DMS153 treated with DMSO at 0.1 percent for 48 hours (cell line): ENCODE measurements around the gene DPP7.

ENCODE experiments used
- DNase-seq: peaks from one replicate; lab custom pipeline; 2025; ENCODE audit not compliant: unreplicated experiment; lab: John Stamatoyannopoulos, UW

DPP7 gene

DNA sequence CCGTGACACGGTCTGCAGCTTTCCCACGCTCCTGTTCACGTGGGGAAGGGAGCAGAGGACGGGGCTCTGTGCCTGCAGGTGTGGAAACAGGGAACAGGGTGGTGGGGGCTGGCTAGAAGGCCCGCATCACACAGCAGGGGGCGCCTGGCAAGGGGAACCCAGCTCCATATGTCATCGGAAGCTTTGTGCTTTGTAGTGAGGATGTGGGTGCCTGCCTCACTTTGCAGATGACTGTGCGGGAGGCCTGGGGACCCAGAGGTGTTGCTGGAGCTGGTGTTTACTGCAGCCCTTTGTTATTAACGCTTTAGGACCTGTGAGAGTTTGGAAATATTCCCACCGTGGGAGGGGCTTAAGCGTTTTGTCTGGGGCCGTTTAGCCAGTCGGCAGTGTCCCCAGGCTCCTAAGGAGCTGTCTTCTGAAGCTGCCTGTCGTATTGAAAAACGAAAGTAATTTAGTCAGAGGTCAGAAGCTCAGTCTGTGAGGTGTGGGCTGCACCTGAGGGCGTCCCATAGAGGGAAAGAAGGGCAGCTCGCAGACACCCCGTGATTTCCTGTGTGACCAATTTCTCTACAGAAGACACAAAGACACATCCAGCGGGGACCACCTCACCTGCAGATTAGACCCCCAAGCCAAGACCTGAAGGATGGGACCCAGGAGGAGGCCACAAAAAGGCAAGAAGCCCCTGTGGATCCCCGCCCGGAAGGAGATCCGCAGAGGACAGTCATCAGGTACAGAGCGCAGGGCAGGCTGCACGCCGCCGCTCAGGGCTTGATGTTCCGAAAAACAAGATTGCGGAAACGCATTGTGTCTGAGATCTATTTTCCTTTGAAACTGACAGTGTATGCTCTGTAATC lies 18.6 kb downstream of the DPP7 start:
- DNase-seq = no peak

DNA sequence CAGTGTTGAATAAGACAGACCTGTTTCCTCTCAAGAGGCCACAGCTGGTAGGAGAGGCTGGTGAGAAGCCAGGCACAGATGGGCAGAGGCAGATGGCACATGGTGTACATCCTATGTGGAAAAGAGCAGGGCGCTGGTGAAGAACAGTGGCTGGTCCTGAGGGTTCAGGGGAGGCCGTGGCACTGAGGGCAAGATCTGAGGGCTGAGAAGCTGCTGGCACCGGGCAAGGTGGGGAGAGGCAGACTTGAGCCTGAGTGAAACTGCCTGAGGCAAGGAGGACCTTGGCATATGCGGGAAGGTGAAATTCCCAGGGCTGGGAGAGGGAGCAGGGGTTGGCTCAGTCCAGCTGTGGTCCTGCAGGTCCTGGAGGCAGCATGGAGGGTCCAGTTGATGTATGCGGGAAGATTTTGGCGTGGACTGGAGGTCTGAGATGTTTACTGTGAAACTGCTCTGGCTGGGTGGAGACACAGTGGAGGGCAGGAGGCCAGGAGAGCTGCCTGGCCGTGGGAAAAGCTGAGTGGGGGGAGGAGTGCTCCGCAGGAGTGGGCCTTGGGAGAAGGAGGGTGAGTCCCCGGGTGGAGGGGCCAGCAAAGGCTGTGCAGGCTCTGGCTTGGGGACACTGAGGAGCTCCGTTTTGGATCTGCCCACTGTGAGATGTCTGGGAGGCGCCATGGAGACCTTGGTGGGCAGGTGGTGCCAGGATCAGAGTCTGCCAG lies 25.1 kb downstream of the DPP7 start:
- DNase-seq = no peak

DNA sequence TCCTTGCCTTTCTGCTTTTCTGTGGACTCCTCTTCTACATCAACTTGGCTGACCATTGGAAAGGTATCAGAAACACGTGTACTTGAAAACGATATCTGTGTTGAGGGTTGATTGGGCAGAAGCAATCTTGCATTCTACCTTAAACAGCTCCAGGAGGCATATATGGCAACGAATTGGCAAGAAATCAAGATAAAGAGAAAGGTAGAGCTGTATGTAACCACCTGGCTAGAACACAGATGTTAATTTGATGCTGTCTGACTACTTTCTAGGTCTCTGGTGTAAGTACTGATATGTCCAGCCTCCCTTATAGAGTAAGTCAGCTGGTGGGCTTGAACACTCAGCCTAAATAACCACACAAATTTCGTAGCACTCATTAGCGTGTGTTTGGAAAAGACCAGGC lies 26.4 kb downstream of the DPP7 start:
- no peak for DNase-seq

DNA sequence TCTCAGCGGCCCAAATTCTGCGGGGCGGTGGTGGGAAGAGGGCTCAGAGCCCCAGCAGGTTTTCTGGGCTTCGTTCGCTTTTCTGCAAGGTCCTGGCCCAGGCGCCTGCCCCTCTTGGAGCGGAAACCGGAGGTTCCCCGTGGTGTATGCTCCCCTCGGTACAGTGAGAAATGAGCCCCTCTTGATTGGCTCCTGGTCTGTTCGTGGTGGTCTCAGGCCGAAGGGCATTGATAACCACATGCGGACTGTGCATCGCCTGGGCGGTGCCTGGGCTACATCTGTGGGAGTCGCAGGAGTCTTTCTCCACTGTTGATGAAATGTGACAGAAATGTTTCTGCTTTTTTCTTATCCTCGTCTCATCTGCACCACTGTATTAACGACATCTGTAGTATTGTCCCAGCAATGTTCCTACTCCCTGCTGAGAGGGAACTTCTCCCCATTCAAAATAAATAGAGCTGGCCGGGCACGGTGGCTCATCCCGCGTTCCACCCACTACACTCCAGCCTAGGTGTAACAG lies 27.1 kb downstream of the DPP7 start:
- DNase-seq = no peak

DNA sequence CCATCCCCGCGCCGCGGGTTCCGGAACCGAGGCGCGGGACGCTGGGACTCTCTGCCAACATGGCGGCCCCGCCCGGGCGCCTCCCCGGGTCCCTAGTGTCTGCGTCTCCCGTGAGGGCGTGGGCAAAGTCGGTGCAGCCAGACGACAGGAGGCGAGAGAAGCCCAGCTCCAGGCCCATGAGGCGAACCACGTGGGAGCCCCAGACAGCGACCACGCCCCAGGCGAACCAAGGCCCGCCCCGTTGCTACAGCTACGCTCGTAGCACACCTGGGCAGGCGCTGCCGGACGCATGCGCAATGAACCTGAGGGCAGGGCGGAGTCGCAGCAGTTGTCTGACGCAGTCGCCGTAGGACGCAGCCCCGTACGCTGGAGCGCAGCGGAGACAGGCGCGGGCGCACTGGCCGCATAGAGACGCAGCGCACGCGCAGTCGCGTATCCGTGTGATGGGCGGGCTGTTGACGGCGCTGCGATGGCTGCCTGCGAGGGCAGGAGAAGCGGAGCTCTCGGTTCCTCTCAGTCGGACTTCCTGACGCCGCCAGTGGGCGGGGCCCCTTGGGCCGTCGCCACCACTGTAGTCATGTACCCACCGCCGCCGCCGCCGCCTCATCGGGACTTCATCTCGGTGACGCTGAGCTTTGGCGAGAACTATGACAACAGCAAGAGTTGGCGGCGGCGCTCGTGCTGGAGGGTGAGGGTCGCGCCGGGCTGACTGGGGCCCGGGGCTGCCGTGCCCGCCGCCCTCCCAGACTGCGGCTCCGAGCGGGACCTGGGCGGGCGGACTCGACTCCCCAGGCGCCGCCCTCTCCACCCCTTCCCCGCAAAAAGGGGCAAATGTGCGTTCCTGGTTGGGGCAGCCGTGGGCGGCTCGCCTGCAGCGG lies 27.8 kb downstream of the DPP7 start, which contains the start of gene MAN1B1:
Gene MAN1B1, plus strand, starts transcription at position 455 of the 878 bp plus-strand sequence. Its CDS starts 15 bp downstream, at position 470.
- peak; percentile 99 for DNase-seq

DNA sequence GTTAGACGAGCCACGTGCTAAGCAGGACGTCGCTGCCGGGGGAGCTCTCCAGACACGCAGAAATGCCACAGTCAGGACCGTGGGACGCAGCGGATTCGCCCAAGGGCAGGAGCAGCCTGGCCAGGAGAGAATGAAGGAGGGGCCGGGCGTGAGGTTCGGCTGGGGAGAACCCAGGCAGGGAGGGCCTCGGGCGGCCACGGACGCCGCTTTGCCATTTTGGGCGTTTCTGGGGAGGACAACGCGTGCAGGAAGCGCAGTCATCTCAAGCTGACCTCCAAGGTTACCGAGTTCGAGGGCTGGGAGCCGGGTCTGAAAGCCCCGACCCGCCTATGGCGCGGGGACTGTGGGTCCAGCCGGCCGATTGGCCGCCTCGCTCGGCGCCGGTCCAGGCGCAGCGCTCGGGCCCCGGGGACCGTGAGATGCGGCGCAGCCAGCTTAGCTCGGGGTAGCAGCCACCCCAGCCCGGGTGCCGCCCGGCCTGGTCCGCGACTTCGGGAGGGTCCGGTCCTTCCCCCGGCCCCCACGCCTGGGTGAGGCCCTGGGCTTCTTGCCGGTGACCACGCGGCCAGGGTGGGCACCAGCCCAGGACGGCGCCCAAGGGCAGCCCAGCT lies 28.5 kb downstream of the DPP7 start:
- no peak for DNase-seq

DNA sequence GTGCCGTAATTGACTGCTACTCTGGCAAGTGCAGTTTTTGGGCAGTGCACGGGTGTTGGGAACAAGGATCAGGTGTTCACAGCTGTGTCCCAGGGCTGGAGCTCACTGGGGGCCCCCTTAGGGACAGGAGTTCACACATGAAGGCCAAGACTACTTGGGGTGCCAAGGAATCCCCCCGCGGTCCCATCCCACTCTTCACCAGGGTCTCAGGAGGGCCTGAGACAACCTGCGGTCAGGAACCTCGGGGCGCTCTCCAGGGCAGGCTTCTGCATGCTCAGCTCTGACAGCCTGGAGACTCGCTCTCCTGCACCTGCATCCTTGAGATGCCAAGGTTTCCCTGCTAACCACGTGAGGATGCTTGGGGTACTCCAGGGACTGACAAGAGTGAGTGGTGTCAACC lies 30.0 kb downstream of the DPP7 start:
- no peak for DNase-seq

DNA sequence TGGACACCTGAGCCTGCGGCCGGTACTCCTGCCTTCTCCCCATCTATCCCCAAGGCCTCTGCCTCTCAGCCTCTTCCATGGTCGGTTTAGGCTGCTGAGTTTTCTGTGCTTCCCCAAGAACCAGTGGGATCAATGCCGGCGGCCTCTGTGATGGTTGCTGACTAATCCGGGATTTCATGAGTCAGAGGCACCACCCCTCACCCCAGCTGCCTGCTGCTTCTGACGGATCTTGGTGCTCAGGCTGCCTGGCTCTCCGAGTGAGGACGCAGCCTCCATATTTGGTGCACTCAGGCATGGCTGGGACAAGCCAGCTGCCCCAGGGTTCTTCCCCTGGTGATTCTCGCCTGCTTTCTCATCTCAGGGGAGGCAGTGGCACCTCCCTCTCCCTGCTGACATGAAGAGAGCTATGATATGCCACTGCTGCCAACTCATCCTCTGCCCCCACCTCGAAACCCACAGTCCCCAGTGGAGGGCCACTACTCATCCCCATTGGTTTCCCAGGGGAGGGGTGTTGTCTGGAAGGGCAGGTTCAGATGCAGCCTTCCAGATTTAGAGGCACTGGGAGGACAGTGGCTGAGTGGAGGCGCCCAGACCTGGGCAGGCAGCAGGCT lies 31.0 kb downstream of the DPP7 start:
- no peak for DNase-seq

DNA sequence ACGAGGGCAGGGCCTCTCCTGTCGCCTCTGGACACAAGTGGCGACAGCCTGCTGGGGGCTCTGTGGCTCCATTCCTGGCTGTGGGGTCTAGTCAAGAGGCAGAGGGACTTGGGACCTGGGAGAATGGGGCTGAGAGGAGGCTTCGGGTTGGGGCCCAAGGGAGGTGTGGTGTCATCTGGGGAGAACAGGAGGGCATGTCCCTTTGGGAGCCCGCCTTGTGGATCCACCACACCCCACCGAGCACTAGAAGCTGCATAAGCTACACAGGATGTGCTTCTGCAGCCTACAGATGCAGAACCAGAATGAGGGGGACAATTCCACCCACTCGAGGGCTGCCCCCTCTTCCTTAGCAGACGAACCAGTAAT lies 31.6 kb downstream of the DPP7 start:
- no peak for DNase-seq

DNA sequence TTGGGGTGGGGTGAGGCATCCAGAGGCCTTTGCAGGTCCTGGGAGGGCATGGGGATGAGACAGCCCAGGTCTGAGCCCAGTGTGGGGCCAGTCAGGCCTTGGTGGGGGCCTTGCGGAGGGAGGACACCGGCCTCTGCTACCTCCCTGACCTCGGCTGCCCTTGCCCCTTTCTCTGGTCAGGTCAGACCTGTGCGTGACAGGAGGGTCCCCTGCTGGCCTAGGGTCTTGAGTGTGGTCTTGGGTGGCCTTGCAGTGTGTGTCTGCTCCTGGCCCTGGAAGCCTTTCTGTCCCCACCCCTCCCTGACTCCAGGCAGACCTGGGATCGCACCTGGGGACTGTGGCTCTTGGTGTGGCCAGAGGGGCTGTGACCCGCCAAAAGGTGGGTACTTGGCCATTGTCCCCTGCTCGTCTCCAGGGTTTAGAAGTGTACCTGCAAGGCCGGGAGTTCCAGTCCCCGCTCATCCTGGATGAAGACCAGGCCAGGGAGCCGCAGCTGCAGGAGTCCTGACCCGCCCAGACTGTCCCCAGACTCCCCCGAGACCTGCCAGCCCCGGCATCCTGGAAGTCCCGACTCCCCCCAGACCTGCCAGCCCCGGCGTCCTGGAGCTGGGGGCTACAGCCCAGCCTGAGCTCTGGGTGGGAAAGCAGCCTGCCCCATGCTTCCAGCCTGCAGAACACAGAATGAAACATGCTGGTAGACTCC lies 32.2 kb downstream of the DPP7 start:
- no peak for DNase-seq

DNA sequence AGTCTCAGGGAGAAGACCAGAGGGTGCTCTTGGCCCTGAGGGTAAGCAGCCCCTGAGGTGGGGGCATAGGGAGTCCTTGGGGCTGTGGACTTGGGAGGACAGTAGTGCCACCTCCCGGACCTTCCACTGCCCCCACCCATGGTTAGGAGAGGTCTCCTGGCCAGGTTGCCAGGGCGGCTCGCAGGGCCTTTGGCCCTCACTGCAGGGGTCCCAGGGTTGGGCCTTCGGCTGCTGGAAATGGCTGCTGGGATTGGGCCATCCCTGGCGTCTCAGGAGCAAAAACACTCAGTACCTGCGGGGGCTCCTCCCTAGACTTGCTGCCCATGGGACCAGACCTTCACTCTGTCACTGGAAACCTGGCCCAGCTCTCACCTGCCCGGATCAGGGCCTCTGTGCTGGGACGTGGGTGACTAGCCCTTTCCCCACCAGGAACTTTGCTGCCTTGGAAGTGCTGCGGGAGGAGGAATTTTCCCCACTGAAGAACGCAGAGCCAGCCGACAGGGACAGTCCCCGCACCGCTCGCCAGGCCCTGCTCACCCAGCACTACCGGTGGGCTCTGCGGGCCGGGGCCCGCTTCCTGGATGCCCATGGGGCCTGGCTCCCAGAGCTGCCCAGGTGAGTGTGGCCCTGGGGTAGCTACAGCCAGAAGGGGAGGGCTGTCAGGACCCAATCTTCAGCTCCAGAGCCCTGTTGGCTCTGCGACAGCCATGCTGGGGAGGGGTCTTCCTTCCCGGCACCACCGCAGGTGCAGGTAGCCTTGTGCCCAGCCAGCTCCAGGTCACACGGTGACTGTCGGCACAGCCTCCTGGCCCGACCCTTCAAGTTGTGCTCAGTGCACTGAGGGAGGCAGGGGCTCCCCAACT lies 34.0 kb downstream of the DPP7 start:
- DNase-seq = no peak

DNA sequence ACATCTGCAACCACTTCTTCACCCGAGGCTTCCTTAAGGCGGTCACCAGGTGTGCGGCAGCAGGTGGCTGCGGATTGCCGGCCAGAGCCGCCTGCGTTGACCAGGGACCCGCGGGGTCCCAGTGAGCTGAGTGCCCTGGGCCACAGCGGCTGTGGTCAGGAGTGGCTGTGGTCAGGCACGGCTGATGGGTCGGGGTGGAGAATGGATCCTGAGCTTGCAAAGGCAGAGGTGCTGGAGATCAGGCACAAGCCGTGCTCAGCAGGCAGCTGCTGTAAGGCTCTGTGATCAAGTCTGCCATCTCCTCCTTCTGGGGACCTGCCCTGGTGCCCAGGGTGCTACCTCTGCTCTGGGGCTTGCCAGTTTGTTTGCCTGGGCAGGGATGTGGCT lies 35.1 kb downstream of the DPP7 start:
- no peak for DNase-seq

DNA sequence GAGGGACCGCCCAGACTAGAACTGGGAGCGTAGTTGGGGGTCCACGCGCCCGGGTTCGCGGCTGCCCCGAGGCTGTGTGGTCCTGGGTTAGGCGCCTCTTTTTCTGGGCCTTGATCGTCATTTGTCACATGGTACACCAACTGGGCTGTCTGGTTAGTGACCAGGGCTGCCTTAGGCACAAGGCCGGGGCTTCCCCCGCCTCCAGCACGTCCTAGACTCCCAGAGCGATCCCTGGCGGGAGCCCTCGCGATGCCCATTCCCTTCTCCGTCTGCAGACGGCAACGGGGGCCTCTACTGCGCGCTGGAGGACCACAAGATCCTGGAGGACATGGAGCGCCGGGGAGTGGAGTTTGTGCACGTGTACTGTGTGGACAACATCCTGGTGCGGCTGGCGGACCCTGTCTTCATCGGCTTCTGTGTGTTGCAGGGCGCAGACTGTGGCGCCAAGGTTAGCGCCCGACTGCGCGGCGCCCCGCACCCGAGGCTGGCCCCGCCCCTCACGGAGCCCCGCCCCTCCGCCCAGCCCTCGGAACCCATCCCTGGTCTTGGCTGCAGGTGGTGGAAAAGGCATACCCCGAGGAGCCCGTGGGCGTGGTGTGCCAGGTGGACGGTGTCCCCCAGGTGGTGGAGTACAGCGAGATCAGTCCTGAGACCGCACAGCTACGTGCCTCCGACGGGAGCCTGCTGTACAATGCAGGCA lies 35.7 kb downstream of the DPP7 start:
- no peak for DNase-seq

DNA sequence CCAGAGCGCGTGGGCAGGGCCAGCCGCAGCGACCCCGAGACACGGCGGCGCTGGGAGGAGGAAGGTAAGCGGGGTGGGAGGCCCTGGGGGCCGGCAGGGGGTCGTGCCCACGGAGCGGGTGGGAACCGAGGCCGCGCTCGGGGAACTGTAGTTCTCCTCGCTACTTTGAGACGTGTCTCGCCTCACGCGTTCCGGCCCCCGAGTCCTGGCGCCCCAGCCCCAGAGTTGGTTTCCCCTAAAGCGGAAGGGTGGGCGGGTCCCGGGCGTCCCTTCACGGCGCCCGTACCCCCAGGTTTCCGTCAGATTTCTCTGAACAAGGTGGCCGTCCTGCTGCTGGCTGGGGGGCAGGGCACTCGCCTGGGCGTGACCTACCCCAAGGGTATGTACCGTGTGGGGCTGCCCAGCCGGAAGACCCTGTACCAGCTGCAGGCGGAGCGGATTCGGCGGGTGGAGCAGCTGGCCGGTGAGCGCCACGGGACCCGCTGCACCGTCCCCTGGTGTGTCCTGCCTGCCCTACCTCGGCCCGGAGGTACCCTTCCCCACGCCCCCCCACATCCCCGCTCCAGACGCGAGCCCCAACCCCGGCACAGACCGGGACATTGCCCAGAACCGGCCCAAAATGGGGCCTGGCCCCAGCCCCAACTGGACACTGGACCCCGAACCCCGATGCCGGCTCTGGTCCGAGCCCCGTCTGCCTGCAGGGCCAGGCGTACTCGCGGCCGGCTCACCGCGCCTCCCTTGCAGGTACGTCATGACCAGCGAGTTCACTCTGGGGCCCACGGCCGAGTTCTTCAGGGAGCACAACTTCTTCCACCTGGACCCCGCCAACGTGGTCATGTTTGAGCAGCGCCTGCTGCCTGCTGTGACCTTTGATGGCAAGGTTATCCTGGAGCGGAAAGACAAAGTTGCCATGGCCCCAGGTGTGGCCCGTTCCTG lies 36.5 kb downstream of the DPP7 start:
- no peak for DNase-seq

DNA sequence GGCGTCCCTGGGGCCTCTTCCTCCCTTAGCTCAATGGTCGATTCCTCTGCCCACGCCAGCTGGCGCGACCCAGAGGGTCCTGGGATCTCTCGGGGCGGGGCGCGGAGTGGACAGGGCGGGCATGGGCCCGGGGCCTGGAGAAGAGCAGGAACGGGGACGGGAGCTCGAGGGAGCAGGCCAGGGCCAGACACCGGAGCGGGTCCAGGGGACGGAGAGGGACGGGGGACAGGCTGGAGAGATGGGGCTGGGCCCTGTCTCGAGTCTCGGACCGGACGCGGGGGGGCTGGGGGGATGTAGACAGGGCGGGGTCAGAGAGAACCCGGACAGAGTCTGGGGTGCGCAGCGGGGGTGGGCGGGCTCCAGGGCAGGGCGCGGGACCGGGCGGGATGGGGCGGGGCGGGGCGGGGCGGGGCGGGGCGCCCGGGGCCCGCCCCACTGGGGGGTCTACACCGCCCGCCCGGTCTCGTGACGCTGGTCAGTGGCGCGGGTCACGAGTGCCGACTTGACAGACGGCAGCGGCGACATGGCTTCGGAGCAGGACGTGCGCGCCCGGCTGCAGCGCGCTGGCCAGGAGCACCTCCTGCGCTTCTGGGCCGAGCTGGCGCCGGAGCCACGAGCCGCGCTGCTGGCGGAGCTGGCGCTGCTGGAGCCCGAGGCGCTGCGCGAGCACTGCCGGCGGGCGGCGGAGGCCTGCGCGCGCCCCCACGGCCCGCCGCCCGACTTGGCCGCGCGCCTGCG lies 37.4 kb downstream of the DPP7 start, which contains the start of gene UAP1L1:
Gene UAP1L1, plus strand, starts transcription at position 508 of the 738 bp plus-strand sequence. Its CDS starts 16 bp downstream, at position 524.
- no peak for DNase-seq

DNA sequence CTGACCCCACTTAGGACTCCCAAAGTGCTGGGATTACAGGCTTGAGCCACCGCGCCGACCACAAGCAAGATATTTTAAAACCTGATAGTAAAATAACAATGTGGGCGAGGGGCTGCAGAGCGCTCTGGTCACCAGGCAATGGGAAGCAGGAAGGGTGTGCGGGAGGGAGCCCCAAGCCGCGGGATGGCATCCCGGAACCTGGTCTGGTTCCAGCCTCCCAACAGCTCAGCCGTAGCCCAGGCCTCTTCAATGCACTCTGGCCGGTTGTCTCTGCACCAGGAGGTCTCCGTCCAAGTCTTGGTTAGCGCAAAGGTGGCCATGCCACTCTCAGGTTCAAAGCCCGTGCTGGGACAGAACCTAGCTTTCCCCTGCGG lies 37.9 kb downstream of the DPP7 start:
- no peak for DNase-seq
